ENCODE results near the gene RALGAPA2.

GRCh38 chr20:20411402-20411801, 301.0 kb downstream of the RALGAPA2 start:
- TF ChIP-seq POLR2A (IDR thresholded peaks at IDR 0.05; ENCODE audit: insufficient read depth in 1 of 2, low read depth in 2 of 2, low read length in 2 of 2), result no peak
- TF ChIP-seq SP5 (CRISPR knock-in tag; IDR thresholded peaks at IDR 0.05; ENCODE audit: borderline replicate concordance, low read depth), result no peak
- TF ChIP-seq RFX5 (IDR thresholded peaks at IDR 0.05; ENCODE audit: low read depth, low read length), result no peak
- no peak for TF ChIP-seq ZBTB21 (CRISPR knock-in tag; IDR thresholded peaks at IDR 0.05)
- no peak for TF ChIP-seq SP1 (IDR thresholded peaks at IDR 0.05)
- TF ChIP-seq SP1 (CRISPR knock-in tag; IDR thresholded peaks at IDR 0.05), result no peak
- no peak for TF ChIP-seq RFXAP (CRISPR knock-in tag; IDR thresholded peaks at IDR 0.05; ENCODE audit: borderline replicate concordance)
- no peak for TF ChIP-seq HOXD1 (CRISPR knock-in tag; IDR thresholded peaks at IDR 0.05)
- TF ChIP-seq FOXP1 (IDR thresholded peaks at IDR 0.05), result no peak
- TF ChIP-seq FOXP1 (CRISPR knock-in tag; IDR thresholded peaks at IDR 0.05), result no peak
- TF ChIP-seq SRSF1 (optimal IDR thresholded peaks at IDR 0.05; ENCODE audit: low read depth, low read length), result no peak
- TF ChIP-seq SAFB2 (CRISPR knock-in tag; IDR thresholded peaks at IDR 0.05; ENCODE audit: borderline replicate concordance, low read depth), result no peak
- TF ChIP-seq KDM5B (CRISPR knock-in tag; IDR thresholded peaks at IDR 0.05; ENCODE audit: borderline replicate concordance), result no peak
- TF ChIP-seq, protein P1, sequence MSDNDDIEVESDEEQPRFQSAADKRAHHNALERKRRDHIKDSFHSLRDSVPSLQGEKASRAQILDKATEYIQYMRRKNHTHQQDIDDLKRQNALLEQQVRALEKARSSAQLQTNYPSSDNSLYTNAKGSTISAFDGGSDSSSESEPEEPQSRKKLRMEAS (IDR thresholded peaks at IDR 0.05), result no peak
- no peak for TF ChIP-seq EEA1 (CRISPR knock-in tag; IDR thresholded peaks at IDR 0.05; ENCODE audit: borderline replicate concordance)
- TF ChIP-seq EZH2 (conservative IDR thresholded peaks at IDR 0.05; ENCODE audit: low read depth, low read length), result no peak

Measured in HepG2 (cell line).